ENCODE results near the gene BRPF3.

The BRPF3 gene

DNA sequence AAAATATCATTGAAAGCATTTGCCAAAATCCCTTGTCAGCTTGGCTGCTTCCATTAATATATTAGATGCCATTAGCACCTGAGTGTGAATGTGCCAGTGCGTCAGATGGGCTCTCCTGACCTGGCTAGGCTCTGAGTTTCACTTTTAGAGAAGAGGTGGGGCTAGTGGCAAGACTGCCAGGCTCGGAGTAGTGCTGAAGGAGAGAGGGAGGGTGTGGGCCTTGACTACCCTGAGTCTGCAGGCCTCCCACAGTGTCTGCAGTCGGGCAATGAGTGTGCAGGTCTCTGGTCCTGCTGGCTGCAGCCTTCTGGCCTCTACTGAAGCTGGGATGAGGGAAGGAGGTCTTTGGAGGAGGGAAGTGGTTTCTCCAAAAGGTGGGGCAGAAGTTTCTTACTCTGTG, 38.8 kb downstream of the BRPF3 start:
- DNase-seq, result no peak

DNA sequence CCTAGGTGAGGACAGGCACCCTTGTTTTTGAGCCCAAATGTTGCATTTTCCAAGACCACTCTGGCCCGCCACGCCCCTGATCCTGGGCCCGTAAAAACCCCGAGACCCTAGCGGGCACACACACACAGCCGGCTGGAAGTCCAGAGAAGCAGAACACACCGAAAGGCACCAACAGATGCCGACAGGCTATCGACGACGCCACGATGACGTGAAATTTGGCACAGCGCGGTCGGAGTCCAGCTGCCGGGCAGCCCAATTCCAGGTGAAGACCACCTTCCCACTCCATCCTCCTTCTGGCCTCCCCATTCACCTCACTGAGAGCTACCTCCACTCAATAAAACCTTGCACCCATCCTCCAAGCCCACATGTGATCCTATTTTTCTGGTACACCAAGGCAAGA, 39.3 kb downstream of the BRPF3 start:
- no peak for DNase-seq

DNA sequence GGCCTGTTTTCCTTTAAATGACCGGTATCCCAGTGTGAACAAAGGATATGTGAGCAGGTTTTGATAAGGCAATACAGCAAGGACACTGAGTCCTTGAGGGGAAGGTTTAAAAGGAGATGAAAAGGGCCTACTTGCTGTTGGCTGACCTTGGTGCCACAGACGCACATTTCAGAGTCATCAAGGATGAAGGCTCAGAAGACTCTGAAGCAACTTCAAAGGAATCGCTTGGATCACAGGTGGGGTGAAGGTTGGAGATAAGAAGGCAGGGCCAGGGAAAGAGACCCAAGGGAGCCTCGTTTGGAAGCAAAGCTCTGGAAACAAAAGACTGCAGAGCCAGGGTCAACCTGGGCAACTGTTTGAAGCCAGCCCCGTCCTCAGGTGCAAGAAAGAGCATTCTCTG, 43.2 kb downstream of the BRPF3 start:
- no peak for DNase-seq

GRCh38 chr6:36241728-36242127, 45.2 kb downstream of the BRPF3 start:
- DNase-seq, result no peak

GRCh38 chr6:36242161-36242560, 45.6 kb downstream of the BRPF3 start:
- DNase-seq, result no peak

GRCh38 chr6:36242626-36243025, 46.1 kb downstream of the BRPF3 start:
- no peak for DNase-seq

- no peak for DNase-seq
These were observed 47.1 kb downstream of the BRPF3 start for GRCh38 chr6:36243562-36244212.

DNA sequence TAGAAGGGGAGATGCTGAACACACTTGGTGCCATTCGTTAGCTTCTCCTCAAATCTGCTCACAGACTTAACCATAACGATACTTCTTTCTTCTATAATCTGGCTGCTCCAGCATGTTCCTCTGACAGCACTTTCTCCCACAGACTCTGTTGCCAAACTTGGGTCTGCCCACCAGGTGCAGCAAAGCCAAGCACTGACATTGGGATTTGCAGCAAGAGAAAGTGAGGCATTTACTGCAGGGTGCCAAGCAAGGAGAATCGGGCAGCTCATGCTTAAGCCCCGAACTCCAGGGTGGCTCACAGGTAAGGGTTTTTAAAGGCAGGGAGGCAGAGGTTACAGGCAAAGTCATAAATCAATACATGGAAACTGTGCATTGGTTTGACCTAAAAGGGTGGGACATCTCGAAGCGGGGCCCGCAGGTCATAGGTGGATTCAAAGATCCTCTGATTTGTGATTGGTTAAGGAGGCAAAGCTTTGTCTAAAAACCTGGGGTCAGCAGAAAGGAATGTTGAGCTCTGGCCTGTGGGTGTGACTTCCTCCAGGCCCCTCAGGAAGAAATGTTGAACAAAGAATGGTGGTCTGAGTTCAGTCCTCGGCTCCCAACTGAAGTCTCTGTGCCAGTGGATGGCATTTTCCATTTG, 48.2 kb downstream of the BRPF3 start:
- DNase-seq, result no peak

- no peak for DNase-seq
These were observed 49.1 kb downstream of the BRPF3 start for GRCh38 chr6:36245572-36246061.

DNA sequence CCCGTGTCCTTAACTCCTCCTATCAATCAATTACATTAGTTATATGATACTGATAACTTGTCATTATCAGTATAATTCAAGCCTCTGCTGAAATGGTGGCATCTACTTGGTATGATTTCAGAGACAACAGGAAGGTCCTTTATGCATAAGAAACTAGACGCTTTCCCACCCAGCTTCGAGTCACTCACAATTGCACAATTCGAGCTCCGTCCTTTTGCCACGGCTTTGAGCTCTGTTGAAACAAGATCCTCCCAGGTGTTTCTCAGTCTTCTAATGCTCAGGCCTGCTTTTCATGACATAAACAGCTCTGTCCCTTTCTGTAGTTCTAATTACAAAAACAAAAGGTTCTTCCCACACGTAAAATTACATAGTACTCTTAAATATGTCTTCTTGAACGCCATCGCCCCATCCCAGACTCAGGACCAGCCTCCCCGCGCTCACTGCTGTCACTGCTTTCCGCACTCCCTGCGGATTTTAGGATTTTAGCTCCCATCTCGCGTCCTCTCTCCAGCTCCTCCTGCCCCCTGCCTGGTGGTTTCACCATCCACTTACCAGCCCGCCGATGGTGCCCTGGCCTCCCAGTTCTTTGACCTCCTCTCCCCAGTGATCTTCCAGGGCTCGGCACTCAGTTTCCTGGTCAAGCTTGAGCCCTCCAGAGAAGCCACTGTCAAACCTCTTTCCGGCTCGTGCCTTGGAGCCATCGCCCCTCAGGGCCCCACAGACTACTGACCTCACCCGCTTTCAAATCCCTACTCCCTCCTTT, 50.1 kb downstream of the BRPF3 start:
- DNase-seq, result no peak

- DNase-seq, result no peak
These were observed 51.1 kb downstream of the BRPF3 start for GRCh38 chr6:36247693-36248092.

- DNase-seq, result no peak
These were observed 52.4 kb downstream of the BRPF3 start for GRCh38 chr6:36248980-36249379.

- DNase-seq, result no peak
These were observed 53.0 kb downstream of the BRPF3 start for GRCh38 chr6:36249536-36249935.

- DNase-seq, result no peak
These were observed 55.5 kb downstream of the BRPF3 start for GRCh38 chr6:36252005-36252404.

- no peak for DNase-seq
These were observed 67.0 kb downstream of the BRPF3 start for GRCh38 chr6:36263390-36264000.

- DNase-seq, result no peak
These were observed 69.2 kb downstream of the BRPF3 start for GRCh38 chr6:36265744-36266143.

DNA sequence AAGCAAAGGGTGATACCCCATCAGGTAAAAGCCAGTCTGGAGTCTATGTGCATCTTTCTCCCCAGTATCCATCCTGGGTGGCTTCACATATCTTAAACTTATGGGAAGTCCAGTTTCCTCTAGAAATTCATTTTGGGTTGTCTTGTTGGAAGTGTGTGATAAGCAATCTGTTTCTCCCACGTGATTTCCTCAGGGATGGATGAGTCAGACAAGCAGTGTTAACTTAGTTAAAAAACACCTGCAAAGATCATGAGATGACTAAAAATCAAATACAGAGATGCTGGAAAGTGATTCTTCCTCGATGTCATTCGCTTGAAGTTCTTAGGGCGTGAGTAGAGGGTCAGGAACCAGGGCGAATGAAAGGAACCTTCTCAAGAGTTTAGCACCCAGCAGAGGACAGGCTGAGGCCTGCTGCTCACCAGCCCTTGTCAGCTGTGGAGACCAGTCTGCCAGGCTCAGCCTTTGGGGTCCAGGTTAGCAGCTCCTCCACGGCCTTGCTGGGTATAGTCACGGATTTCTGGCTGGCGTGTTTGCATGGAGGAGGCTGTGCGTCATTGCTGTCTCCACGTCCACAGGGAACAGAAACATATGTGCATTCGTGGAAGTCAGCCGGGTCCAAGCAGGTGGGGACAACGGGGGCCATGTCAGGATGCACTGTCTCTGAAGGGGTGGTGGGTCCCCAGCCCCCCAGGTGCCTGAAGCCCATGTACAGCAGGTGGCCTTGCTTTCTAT, 70.5 kb downstream of the BRPF3 start:
- no peak for DNase-seq

- no peak for DNase-seq
These were observed 71.4 kb downstream of the BRPF3 start for GRCh38 chr6:36267731-36268477.

DNA sequence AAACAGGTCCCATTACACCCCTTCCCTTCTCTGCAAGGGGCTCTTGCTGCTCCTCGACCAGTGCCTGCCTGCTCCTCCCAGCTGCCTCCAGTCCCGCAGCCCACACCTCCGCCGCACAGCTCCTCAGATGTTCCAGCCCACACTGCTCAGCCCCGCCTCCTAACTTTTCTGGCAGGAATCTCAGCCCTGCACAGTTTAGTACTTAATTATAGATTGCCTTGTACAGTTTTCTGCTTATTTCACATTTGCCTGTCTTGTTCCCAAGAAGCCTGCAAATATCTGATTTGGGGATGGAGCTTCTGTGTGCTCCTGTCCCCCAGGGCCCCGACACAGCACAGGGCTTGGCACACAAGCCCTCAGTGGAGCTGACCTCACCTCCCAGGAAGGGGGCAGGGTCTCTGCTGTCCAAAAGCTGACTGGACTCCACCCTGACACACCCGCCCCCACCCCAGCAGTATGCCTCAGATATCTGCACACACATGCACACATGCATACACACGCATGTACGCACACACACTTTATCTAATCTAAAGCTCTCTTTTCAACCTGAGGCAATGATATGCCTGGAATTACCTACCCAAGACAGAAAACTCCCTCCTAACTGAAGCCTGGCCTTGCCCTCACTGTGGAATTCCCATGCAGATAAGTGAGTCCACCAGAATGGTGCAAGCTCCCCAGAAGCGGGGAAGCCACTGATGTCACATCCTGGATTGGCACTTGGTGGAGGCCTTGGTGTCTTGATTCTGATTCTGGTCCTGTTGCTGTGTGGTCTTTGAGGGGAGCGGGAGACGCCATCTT, 72.1 kb downstream of the BRPF3 start:
- DNase-seq, result no peak

DNA sequence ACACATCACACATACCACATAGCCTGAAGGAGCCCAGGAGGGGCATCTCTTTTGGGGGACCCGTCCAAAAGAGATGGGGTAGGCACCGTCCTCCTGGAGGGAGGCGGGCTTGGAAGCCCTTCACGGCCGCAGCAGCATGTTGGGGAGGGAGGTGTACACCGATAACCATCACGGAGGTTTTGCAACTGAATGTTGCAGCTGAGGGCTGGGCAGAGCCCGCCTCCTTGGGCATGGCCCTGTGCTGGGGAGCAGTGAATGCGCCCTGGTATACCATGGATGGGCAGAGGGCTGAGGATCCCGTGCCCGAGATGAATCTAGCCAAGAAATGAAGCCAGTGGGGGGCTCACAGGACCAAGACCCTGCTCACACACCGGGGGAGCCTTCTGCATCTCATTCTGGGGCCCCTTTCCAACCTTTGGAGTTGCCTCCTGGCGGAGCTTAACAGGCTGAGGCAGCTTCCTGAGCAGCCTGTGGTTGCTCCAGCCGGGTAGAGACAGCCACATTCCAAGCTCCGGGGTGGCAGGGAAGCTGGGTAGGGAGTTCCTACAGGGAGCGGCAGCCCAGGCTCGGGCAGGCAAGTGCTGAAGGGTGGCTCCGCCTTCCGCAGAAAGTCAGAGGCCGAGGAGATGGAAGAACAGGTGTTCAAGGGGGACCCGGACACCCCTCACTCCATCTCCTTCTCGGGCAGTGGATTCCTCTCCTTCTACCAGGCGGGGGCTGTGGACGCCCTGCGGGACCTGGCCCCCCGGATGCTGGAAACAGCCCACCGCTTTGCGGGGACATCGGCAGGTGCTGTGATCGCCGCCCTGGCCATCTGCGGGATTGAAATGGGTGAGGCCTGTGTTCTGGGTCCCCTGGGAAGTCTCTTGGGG, 73.5 kb downstream of the BRPF3 start, which contains the start of gene PNPLA1:
TSS of gene PNPLA1 (plus strand) at position 227 of the 872 bp plus-strand sequence. CDS start at position 627, 400 bp downstream.
- no peak for DNase-seq

Measured in GOT3 (cell line).